Colonic mucosa (tissue), 4 donors: ENCODE results near the gene RHOJ. TPM values are rescaled to one million over a fixed set of nuclear protein-coding genes. Genes with fewer than 3 reads are reported as not detected.

Experiments used
- DNase-seq: peaks from one replicate; pipeline ENCODE4 v3.0.0-alpha.2; 2020
- H3K27ac ChIP-seq: fragments of 200-600 bp; one replicate; pipeline ENCODE4 v1.8.0; 2021
- H3K27me3 ChIP-seq: fragments of 200-600 bp; one replicate; pipeline ENCODE4 v1.8.0; 2021
- H3K36me3 ChIP-seq: fragments of 200-600 bp; one replicate; pipeline ENCODE4 v1.8.0; 2021
- H3K4me1 ChIP-seq: fragments of 200-600 bp; one replicate; pipeline ENCODE4 v1.8.0; 2021; ENCODE audit warnings: mild to moderate bottlenecking
- H3K4me3 ChIP-seq: fragments of 200-600 bp; one replicate; pipeline ENCODE4 v1.8.0; 2021
- H3K9ac ChIP-seq, 2 donors: one replicate each; pipeline ENCODE4 v1.7.0; 2013; ENCODE audit warnings: control low read depth in 2 of 2, low read depth in 2 of 2, low read length in 2 of 2
- H3K9me3 ChIP-seq: fragments of 200-600 bp; one replicate; pipeline ENCODE4 v1.8.0; 2021
- CTCF ChIP-seq: fragments of 200-600 bp; IDR thresholded peaks from one replicate; pipeline ENCODE4 v1.8.0; 2022; ENCODE audit warnings: antibody characterized with exemption, mild to moderate bottlenecking
- intact Hi-C: fragments of 100-400 bp; cut with DNase I; formaldehyde crosslinking; loops from one replicate; pipeline ENCODE4 v1.14.1; 2022
- total RNA-seq, 2 donors: library from RNA; stranded (reverse); fragmentation: NEBNext Ultra II Directional in 1 of 2; extraction: Animal tissue kit (Norgen Biotek cat#: 25700) in 1 of 2; gene quantifications; one replicate each; pipeline ENCODE4 v1.2.1, GENCODE V29; 2021
- donor health status: healthy.
- donor health status: DM: no; HTN: no; CAD: no.
- donor health status: DM: no; HTN: no; CAD: no.

Gene RHOJ
- total RNA-seq, 2 donors from 2014 or later: 3.0 to 7.6 TPM

- no peak overlapping the region for H3K4me3 ChIP-seq
- H3K9me3 ChIP-seq: no peaks in the 10 kb centered on the region
- H3K36me3 ChIP-seq: no peaks in the 10 kb centered on the region
- no peak overlapping the region for H3K9ac ChIP-seq
- H3K27me3 ChIP-seq: no peaks in the 10 kb centered on the region
- DNase-seq: no peak
- H3K4me1 ChIP-seq: no peaks in the 10 kb centered on the region
- intact Hi-C loops: no loop called here
- no peak overlapping the region for H3K27ac ChIP-seq
- TF ChIP-seq CTCF: no peak
These were observed 37.2 kb upstream of the RHOJ start for GRCh38 chr14:63167044-63167443.

- Histone ChIP-seq H3K27ac (no peak overlapping the region), H3K4me3 (no peak overlapping the region), H3K9me3 (no peaks in the 10 kb centered on the region), H3K4me1 (no peaks in the 10 kb centered on the region), H3K9ac (no peak overlapping the region), H3K27me3 (no peaks in the 10 kb centered on the region), H3K36me3 (no peaks in the 10 kb centered on the region)
- intact Hi-C loops: loop anchor here (2.0 kb wide), 1 partner anchor 102 kb away; no protein-coding TSS in a partner anchor
- TF ChIP-seq CTCF: no peak
- no peak for DNase-seq
These were observed 29.5 kb upstream of the RHOJ start for GRCh38 chr14:63174760-63175191.

- TF ChIP-seq CTCF: no peak
- H3K9me3 ChIP-seq: no peaks in the 10 kb centered on the region
- H3K27me3 ChIP-seq: no peaks in the 10 kb centered on the region
- H3K4me1 ChIP-seq: no peaks in the 10 kb centered on the region
- no peak overlapping the region for H3K9ac ChIP-seq
- intact Hi-C loops: loop anchor here (2.0 kb wide), 1 partner anchor 101 kb away; no protein-coding TSS in a partner anchor
- no peak overlapping the region for H3K27ac ChIP-seq
- DNase-seq: no peak
- H3K36me3 ChIP-seq: no peaks in the 10 kb centered on the region
- no peak overlapping the region for H3K4me3 ChIP-seq
These were observed 28.7 kb upstream of the RHOJ start for GRCh38 chr14:63175531-63175930.

GRCh38 chr14:63178912-63179311 is 25.3 kb upstream of the RHOJ start:
- H3K27ac ChIP-seq: no peak overlapping the region
- no peak overlapping the region for H3K4me3 ChIP-seq
- no peak overlapping the region for H3K9ac ChIP-seq
- H3K4me1 ChIP-seq: no peaks in the 10 kb centered on the region
- TF ChIP-seq CTCF: no peak
- no peaks in the 10 kb centered on the region for H3K36me3 ChIP-seq
- H3K9me3 ChIP-seq: no peaks in the 10 kb centered on the region
- DNase-seq: no peak
- H3K27me3 ChIP-seq: no peaks in the 10 kb centered on the region
- intact Hi-C loops: no loop called here

- no peak overlapping the region for H3K4me3 ChIP-seq
- H3K9me3 ChIP-seq: no peaks in the 10 kb centered on the region
- no peak for TF ChIP-seq CTCF
- no peak for DNase-seq
- H3K36me3 ChIP-seq: no peaks in the 10 kb centered on the region
- intact Hi-C loops: no loop called here
- H3K4me1 ChIP-seq: no peaks in the 10 kb centered on the region
- H3K9ac ChIP-seq: no peak overlapping the region
- H3K27ac ChIP-seq: no peak overlapping the region
- H3K27me3 ChIP-seq: no peaks in the 10 kb centered on the region
These were observed 24.9 kb upstream of the RHOJ start for GRCh38 chr14:63179383-63179782.
